ENCODE data around the gene DNAJB8.

DNAJB8 gene

DNA sequence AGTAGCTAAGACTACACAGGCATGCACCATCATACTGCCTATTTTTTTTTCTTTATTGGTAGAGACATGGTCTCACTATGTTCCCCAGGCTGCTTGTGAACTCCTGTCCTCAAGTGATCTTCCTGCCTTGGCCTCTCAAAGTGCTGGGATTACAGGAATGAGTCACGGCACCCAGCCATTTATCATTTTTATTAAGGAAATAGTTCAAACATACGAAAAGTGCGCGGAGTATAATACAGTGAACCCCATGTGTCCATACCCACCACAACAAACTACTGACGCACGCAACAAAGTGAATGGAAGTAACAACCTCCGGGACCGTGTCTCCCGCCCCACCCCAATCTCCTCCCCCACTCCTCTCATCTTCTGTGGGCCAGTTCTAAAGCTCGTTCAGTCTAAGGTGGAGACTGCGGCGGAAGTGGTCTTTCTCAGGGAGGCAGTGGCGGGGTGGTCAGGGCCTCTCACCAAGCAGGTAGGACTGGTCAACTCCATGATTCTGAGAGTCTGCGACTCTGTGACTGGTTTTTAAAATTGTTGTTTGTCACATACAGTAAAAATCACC lies 42.1 kb downstream of the DNAJB8 start:
- no peak for DNase-seq

DNA sequence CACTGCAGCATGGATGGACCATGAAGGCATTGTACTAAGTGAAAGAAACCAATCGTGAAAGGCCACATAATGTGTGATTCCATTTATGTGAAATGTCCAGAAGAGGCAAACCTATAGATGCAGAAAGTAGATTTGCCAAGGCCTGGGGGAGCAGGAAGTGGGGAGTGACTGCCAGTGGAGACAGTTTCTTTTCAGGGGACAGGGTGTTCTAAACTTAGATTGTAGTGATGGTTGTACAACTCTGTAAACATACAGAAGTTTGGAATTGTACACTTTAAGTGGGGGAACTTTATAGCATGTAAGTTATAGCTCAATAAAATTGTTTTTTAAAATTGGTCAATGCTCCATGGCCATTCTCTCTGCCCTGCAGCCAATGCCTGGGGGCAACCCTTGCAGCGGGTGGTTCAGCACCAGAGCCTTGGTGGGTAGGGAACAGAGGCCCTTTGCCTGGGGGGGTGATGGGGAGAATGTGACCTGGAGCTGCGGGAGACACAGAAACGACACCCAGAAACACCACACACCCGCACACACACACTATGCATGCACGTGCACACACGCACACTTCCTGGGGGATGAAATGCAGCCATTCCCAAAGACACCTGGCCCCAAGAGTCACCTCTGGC lies 43.1 kb downstream of the DNAJB8 start:
- no peak for DNase-seq

DNA sequence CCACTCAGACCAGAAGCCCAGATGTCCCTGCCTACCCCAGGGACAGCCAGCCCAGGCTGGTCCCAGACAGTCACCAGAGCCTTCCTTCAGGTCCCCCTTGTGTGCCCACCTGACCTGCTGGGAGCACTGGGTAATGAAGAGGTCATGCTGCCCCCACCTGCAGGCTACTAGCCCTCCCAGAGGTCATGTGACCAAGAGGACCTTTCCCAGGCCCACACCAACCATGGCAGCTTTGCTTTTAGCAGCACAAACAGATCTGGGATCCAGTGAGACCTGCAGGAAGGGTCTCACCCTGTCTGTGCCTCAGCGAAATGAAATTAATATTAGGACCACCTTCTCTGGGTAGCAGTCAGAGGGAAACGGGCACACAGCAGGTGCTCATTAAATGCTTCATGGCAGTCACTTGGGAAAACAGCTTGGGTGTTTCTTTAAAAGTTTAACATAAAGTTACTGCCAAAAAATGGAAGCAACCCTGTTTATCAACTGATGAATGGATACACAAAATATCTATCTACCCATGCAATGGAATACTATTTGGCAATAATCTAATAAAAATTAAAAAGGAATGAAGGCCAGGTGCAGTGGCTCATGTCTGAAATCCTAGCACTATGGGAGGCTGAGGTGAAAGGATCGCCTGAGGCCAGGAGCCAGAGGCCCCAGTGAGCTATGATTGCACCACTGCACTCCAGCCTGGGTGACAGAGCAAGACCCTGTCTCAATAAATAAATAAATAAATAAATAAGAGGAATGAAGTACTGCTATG lies 43.7 kb downstream of the DNAJB8 start:
- no peak for DNase-seq

DNA sequence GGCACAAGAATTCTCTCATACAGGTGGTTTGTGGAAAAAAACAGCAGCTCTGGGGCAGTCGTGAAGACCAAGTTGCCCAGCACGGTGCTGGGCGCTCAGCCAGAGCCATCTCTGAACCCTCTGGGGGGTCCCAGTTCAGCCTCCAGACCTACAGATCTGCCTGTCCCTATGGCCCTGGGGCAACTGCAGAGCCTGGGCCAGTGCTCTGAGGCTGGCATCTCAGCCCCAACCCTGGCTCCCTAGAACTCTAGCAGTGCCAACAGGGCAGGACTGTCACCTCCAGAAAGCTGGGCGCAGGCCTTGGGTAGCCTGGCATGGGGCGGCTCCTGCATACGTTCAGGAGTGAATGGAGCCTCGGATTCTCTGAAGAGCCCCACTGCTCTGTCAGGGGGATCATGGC lies 44.7 kb downstream of the DNAJB8 start:
- no peak for DNase-seq

DNA sequence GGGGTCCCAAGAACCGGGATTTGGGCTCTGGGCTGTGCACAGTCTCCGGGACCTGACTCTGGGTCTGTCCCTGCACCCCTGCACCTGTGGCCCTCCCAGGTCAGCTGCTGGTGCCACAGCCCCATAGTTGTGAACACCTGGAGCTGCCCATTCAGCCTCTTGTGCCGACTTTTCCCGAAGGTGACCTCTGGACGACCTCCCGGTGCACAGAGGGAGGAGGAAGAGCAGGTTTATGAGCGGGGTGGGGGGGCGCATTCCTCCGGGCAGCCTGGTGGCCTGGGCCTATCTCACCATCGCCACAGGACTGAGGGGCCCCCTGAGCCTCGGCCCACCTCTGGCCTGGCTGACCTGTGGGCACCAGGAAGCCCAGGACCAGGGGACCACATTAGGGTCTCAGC lies 45.3 kb downstream of the DNAJB8 start:
- DNase-seq, result no peak

DNA sequence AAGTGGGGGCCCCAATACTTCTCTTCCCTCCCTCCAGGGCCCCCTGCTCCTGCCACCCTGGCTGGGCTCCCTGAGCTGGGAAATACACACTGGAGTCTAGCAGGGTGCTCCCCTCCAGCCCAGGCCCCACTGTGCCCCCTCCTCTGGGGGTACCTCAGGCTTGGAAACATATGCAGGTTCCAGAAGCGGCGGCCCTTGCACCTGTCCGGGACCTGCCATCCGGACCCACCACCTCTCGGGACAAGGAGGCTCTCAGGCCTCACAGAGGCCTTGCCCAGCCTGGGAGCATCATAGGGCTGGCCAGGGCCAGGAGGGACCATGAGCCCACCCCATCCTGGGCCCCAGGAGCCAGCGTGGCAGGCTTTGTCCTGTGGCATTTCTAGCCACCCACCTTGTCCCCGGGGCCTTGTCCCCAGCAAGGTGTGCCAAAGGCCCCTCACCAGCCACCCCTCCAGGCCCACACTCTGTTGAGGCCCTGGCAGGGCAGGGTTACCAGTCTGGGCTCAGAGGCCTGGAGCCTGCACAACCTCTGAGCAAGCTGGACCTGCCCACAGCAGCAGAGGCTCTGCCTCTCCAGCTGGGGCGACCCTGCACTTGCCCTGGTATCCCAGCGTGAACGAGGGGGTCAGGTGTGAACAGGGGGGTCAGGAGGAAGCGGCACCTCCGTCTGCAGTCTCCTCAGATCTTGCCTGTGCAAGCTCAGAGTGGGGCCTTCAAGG lies 45.8 kb downstream of the DNAJB8 start:
- no peak for DNase-seq

DNA sequence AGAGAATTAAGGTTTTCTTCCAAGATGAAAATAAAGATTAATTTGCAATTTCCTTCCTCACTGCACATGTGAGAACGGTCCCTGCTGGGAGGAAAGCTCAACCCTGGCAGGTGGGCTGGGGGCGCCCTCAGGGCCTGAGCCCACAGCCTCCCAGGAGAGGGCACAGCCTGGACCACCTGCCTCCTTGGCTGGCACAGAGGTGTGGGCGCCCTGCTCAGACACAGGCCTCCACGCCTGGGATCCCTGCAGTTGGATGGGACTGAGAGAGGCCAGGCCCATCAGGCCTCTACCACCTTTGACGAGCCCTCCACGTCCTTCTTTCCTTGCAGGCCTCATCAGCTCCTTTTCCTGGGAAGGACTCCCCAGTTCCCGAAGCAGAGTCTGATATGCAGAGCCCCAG lies 46.4 kb downstream of the DNAJB8 start:
- DNase-seq, result no peak

DNA sequence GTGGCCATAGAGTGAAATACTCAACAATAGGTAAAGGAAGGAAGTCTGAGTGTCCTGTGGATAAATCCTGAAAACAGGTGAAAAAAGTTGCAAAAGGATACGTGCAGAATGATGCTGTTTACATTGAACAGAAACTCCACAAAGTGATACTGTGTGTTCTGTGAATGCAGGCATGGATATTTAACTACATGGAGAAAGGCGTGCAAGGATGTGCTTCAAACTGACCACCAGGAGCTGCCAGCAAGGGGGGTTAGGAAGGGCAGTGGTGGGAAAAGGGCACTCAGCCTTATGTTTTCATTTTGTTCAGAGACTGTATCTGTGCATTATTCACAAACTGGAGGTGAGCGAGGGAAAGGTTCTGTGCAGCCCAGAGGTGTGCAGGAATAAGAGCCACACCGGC lies 47.4 kb downstream of the DNAJB8 start:
- no peak for DNase-seq

DNA sequence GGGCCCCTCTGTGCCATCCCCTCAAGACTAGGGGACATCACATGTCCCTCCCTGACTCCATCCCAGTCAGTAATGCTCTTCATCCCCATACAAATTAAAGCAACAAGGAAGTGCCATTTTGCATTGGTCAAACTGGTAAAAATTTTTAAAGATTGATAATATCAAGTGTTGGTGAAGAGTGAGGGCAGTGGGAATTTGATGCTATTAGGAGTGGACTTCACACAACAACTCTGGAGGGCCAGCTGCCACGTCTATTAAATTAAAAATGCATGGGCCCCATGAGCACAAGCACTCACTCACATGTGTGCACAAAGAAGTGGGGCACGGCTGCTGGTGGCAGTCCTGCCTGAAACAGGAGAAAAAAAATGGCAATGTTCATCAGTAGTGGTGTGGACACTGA lies 47.8 kb downstream of the DNAJB8 start:
- DNase-seq, result no peak

DNA sequence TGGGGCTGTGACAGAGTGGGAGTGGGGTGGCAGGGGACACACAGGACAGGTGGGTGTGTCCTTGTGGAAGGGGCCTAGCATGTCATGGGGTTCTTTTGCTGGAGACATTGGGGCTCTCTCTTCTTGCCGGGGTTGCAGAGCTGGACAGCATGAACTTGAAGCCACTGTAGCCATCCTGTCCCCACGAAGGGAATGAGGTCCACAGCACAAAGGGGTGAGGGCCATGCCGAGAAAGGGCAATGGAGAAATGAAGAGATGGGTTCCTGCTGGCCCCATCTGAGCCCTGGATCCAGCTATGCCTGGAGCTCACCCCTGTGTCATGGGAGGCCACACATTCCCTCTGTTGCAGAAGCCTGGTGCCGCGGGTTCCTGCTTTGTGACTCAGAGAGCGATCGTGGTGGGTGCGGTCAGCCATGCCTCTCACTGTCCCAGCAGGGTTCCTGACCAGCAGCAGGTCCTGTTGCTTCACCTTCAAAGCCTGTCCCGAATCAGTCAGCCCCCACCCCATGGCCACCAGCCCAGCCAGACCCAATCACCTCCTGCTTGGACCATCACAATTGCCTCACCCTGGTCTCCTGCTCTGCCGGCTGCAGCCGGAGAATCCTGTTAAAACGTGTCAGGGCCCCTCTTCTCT lies 50.0 kb downstream of the DNAJB8 start:
- no peak for DNase-seq

DNA sequence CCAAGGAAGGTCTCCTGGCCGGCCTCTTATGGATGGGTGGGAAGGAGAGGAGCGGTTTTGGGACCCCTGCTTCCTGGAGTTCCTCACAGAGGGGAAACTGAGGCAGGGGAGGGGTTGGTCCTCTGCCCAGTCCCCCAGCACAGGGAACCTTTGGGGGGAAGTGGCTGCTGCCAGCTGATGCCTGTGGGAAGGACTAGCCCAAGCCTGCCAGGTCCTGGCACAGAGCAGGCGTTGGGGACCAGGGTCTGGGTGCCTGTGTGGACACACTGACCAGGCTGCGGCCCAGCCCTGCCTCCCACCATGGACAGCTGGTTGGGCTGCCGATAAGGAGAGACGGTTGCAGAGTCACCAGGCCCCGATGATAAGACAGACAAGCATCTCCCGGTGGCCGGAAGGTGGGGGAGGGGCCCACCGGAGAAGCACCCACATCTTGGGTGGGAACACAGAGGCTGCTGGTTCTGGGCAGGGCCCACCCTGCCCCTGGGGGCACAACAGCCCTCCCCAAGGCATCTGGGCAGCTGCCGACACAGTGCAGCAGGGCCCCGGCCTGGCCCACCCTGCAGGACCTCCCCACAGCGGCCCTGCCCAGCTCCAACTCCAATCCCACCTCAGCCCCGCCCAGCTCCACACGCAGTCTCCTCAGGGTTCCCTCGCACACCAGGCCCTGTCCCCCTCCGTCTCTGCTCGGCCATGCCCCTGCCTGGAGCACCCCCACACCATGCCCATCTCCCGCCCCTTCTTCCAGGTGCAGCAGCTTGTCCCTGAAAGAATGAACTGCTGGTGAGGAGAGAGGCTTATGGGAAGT lies 50.7 kb downstream of the DNAJB8 start:
- DNase-seq, result no peak

DNA sequence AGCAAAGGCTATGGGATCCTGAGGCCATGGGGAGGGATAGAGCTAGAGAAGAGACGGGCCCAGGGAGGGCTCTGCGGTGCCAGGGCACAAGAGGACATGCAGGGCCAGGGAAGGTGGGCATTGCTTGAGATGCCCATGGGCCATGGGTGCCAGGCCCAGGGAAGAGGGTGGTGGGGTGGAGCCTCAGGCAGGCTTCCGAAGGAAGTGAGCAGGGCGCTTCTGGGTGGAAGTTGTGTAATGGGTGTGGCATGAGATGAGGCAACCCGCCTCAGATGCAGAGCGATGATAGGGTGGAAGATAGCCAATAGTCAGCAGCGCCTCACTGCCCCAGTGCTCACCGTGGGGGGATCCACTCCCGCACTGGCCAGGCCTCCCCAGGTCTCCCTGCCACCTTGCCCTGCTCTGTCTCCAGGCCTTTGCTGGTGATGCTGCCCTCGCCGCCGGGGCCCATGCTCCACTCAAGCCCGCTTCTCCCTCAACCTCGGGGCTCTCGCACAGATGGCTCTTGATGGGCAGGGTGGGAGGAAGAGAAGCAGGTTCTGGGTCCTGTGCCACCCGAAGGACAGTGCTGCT lies 51.4 kb downstream of the DNAJB8 start:
- DNase-seq, result no peak

DNA sequence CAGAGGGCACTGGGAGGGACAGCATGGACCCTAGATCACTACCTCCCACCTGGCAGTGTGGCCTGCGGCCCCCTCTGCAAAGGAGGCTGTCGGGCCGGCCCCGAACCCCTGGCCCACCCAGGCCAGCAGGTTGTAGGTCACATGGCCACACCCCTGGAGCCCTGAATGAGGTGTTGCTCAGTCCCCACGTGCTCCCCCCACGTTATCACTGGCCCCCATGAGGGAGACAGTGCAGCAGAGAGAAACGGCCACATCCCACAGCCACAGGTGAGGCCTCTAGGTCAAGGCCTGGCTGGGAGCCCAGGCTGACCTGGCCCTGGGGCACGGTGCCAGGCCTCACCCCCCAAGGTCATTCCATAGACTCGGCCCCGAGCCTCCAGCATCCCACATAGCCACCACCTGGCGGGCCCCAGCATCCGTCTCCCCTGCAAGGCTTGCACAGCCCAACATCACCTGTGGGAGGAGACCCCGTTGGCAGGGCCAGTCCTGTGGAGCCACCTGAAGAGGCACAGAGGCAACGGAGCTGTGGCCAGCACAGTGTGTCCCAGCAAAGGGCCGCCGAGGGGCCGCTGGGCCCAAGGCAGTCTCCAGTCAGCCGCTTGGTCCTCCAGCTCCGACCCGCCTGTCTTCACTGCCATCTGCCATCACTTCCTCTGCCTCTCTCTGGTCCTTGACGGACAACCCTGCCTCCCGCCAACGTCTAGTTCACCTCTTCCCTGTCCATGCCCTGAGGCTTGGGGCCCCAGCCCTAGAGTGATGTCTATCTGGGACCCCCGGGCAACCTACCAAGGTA lies 53.1 kb downstream of the DNAJB8 start:
- DNase-seq, result no peak

DNA sequence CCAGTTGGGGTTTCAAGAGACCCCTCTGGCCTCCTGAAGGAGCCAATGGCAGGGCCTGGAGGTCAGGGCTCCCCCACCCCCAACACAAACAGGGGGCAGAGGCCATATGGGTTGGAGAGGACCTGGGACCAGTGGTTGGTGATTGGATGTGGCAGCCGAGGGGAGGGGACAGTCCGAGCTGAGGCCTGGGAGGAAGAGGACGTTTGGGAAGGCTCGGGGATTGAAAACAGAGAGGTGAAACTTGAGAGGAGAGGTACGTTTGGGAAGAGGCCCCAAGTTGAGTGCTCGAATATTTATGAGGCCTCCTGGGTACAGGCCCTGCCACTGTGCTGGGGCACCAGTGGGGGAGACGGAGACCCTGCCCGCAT lies 53.7 kb downstream of the DNAJB8 start:
- no peak for DNase-seq

Data from activated CD8-positive, alpha-beta memory T cell treated with anti-CD3 and anti-CD28 coated beads, Interleukin-2, amount 50 U/mL, for 48 hours (primary cell).